ENCODE data around the gene TBC1D5. TPM values are rescaled to one million over a fixed set of nuclear protein-coding genes. Genes with fewer than 3 reads are reported as not detected.
"Not testable (repeated sequence)": the region's sequence is repeated elsewhere in the genome, so short reads cannot be mapped to it uniquely, and the experiment has no call there.

Gene TBC1D5
- total RNA-seq, 2 experiments from 2014 or later = 46.3 to 47.8 TPM

GRCh38 chr3:17738219-17738618, 4.2 kb downstream of the TBC1D5 start:
- intact Hi-C loops (cut with micrococcal nuclease) = no loop called here
- no peak for TF ChIP-seq CTCF (IDR thresholded peaks at IDR 0.05)
- Mint-ChIP-seq H3K27me3 (no peaks in the 10 kb centered on the region), H3K4me3 (no peak overlapping the region), H3K4me1 (ENCODE audit: low read depth) (peaks cover 43% of the 10 kb centered on the region), H3K9me3 (no peaks in the 10 kb centered on the region), H3K27ac (no peak overlapping the region), H3K36me3 (ENCODE audit: low read depth) (peaks cover 19% of the 10 kb centered on the region)
- CTCF ChIA-PET = interaction anchor here (1.0 kb wide), 1 partner anchor 103 kb away, joined by 3 read pairs; no protein-coding TSS in a partner anchor
- ATAC-seq (no peak), DNase-seq (no peak)
- POLR2A ChIA-PET = interaction anchor here (1.0 kb wide), 1 partner anchor 12 kb away, joined by 3 read pairs; no protein-coding TSS in a partner anchor

- CTCF ChIA-PET = no interaction called here
- TF ChIP-seq CTCF (IDR thresholded peaks at IDR 0.05) = no peak
- POLR2A ChIA-PET = no interaction called here
- H3K4me3 Mint-ChIP-seq = no peak overlapping the region
- no peaks in the 10 kb centered on the region for H3K9me3 Mint-ChIP-seq
- DNase-seq = no peak
- peak overlapping the region; percentile 7 for H3K27ac Mint-ChIP-seq
- no peaks in the 10 kb centered on the region for H3K27me3 Mint-ChIP-seq
- intact Hi-C loops (cut with micrococcal nuclease) = no loop called here
- peaks cover 24% of the 10 kb centered on the region for H3K36me3 Mint-ChIP-seq (ENCODE audit: low read depth)
- no peak for ATAC-seq
- peaks cover 46% of the 10 kb centered on the region for H3K4me1 Mint-ChIP-seq (ENCODE audit: low read depth)
These were observed 4.8 kb downstream of the TBC1D5 start for GRCh38 chr3:17737591-17737990.

GRCh38 chr3:17735362-17735761, 7.1 kb downstream of the TBC1D5 start:
- H3K4me3 Mint-ChIP-seq; CTCF ChIA-PET; DNase-seq; ATAC-seq; H3K27me3 Mint-ChIP-seq; H3K9me3 Mint-ChIP-seq; intact Hi-C loops (cut with micrococcal nuclease); POLR2A ChIA-PET; H3K27ac Mint-ChIP-seq: not testable (repeated sequence)
- peaks cover 26% of the 10 kb centered on the region for H3K36me3 Mint-ChIP-seq (ENCODE audit: low read depth)
- peaks cover 48% of the 10 kb centered on the region for H3K4me1 Mint-ChIP-seq (ENCODE audit: low read depth)

GRCh38 chr3:17733768-17734167, 8.7 kb downstream of the TBC1D5 start:
- H3K9me3 Mint-ChIP-seq = no peaks in the 10 kb centered on the region
- TF ChIP-seq CTCF (IDR thresholded peaks at IDR 0.05) = no peak
- no peak for DNase-seq
- intact Hi-C loops (cut with micrococcal nuclease) = no loop called here
- ChIA-PET POLR2A (interaction anchor here (2.0 kb wide), 1 partner anchor 9 kb away, joined by 7 read pairs; the partner anchor contains the start of gene TBC1D5), CTCF (no interaction called here)
- ATAC-seq = no peak
- H3K27me3 Mint-ChIP-seq = no peaks in the 10 kb centered on the region
- no peak overlapping the region for H3K4me3 Mint-ChIP-seq
- peaks cover 30% of the 10 kb centered on the region for H3K36me3 Mint-ChIP-seq (ENCODE audit: low read depth)
- H3K4me1 Mint-ChIP-seq (ENCODE audit: low read depth) = peaks cover 44% of the 10 kb centered on the region
- no peak overlapping the region for H3K27ac Mint-ChIP-seq

GRCh38 chr3:17733215-17733614, 9.2 kb downstream of the TBC1D5 start:
- ChIA-PET CTCF (no interaction called here), POLR2A (interaction anchor here (2.0 kb wide), 1 partner anchor 9 kb away, joined by 7 read pairs; the partner anchor contains the start of gene TBC1D5)
- peaks cover 33% of the 10 kb centered on the region for H3K36me3 Mint-ChIP-seq (ENCODE audit: low read depth)
- H3K4me1 Mint-ChIP-seq (ENCODE audit: low read depth) = peaks cover 42% of the 10 kb centered on the region
- H3K9me3 Mint-ChIP-seq = no peaks in the 10 kb centered on the region
- no peak for ATAC-seq
- no peaks in the 10 kb centered on the region for H3K27me3 Mint-ChIP-seq
- no peak for DNase-seq
- no peak for TF ChIP-seq CTCF (IDR thresholded peaks at IDR 0.05)
- no peak overlapping the region for H3K27ac Mint-ChIP-seq
- intact Hi-C loops (cut with micrococcal nuclease) = no loop called here
- no peak overlapping the region for H3K4me3 Mint-ChIP-seq
